SU-DHL-6 (cell line): ENCODE measurements around the gene KRTAP10-11.

Experiments used
- H2AFZ ChIP-seq: fragments of 200-600 bp; sonication (generic); 2 replicates; pipeline ENCODE4 v1.6.1; 2014; ENCODE audit warnings: low read depth, mild to moderate bottlenecking, moderate library complexity, mixed read lengths, antibody characterized with exemption, low read length; ENCODE audit not compliant: severe bottlenecking
- H3F3A ChIP-seq: fragments of 200-600 bp; shearing (Covaris generic); 2 replicates; pipeline ENCODE4 v1.6.0; 2016; ENCODE audit warnings: antibody characterized with exemption, mild to moderate bottlenecking; ENCODE audit not compliant: insufficient read depth
- H3K27ac ChIP-seq: fragments of 200-600 bp; sonication (generic); 2 replicates; pipeline ENCODE4 v1.5.1; 2016; ENCODE audit warnings: low read depth, mild to moderate bottlenecking, low read length, moderate library complexity, mixed read lengths
- H3K27me3 ChIP-seq: fragments of 200-600 bp; sonication (generic), shearing (Covaris generic); 2 replicates; pipeline ENCODE4 v1.6.0; 2014; ENCODE audit warnings: mild to moderate bottlenecking, low read length
- H3K36me3 ChIP-seq: fragments of 200-600 bp; sonication (generic); 2 replicates; pipeline ENCODE4 v1.6.1; 2014; ENCODE audit warnings: mild to moderate bottlenecking, low read length, mixed read lengths
- H3K4me2 ChIP-seq: fragments of 300-600, 200-600 bp; shearing (Covaris generic), sonication (generic); 2 replicates; pipeline ENCODE4 v1.6.0; 2014; ENCODE audit warnings: low read length, low read depth, mild to moderate bottlenecking; ENCODE audit not compliant: poor library complexity, severe bottlenecking
- H3K4me3 ChIP-seq: fragments of 200-600 bp; sonication (generic); 2 replicates; pipeline ENCODE4 v1.5.1; 2014; ENCODE audit warnings: antibody characterized with exemption, low read length, mild to moderate bottlenecking, mixed read lengths; ENCODE audit not compliant: insufficient read depth, poor library complexity, severe bottlenecking
- H3K79me2 ChIP-seq: fragments of 200-600 bp; sonication (generic); 2 replicates; pipeline ENCODE4 v1.6.1; 2014; ENCODE audit warnings: mild to moderate bottlenecking, low read length, moderate library complexity; ENCODE audit not compliant: insufficient read depth
- H3K9ac ChIP-seq: fragments of 200-600 bp; sonication (generic); 2 replicates; pipeline ENCODE4 v1.7.0; 2014; ENCODE audit warnings: mild to moderate bottlenecking, low read length
- H3K9me2 ChIP-seq: fragments of 200-600 bp; sonication (generic); replicated peaks from 2 replicates; pipeline ENCODE4 v1.6.1; 2014; ENCODE audit warnings: low read length; ENCODE audit not compliant: insufficient read depth
- H3K9me3 ChIP-seq: fragments of 200-600 bp; sonication (generic); 2 replicates; pipeline ENCODE4 v1.6.1; 2014; ENCODE audit warnings: low read length, mixed read lengths; ENCODE audit not compliant: insufficient read depth
- H4K20me1 ChIP-seq: fragments of 200-600 bp; sonication (generic); 2 replicates; pipeline ENCODE4 v1.6.1; 2014; ENCODE audit warnings: low read depth, mild to moderate bottlenecking, antibody characterized with exemption, low read length, moderate library complexity, mixed read lengths
- CTCF ChIP-seq: fragments of 200-600 bp; sonication (generic); IDR thresholded peaks from one replicate; pipeline ENCODE4 v1.5.1; 2017; ENCODE audit warnings: antibody characterized with exemption, mild to moderate bottlenecking, low read length, moderate library complexity; ENCODE audit not compliant: insufficient read depth, poor library complexity, severe bottlenecking
- EZH2phosphoT487 ChIP-seq: fragments of 200-600 bp; sonication (generic), shearing (Covaris generic); conservative IDR thresholded peaks from 2 replicates; pipeline ENCODE4 v1.6.1; 2018; ENCODE audit warnings: mild to moderate bottlenecking, antibody characterized with exemption, low read length, moderate library complexity, mixed read lengths

KRTAP10-11 gene

GRCh38 chr21:44618909-44619308 is 27.3 kb upstream of the KRTAP10-11 start:
- Histone ChIP-seq H3K27me3 (no peaks in the 10 kb centered on the region), H3K9ac (no peak overlapping the region), H3K36me3 (no peaks in the 10 kb centered on the region), H3F3A (no peaks in the 10 kb centered on the region), H3K79me2 (no peaks in the 10 kb centered on the region), H4K20me1 (no peaks in the 10 kb centered on the region), H2AFZ (peak overlapping the region; percentile 55), H3K4me3 (no peak overlapping the region), H3K9me3 (peaks cover under 1% of the 10 kb centered on the region; the same call in 1 of the 2 replicates), H3K9me2 (no peaks in the 10 kb centered on the region), H3K4me2 (peak overlapping the region; percentile 13), H3K27ac (peak overlapping the region; percentile 10; the same call in 1 of the 2 replicates)
- TF ChIP-seq CTCF (no peak), EZH2phosphoT487 (no peak)

GRCh38 chr21:44619886-44620285 is 26.3 kb upstream of the KRTAP10-11 start:
- peaks cover 10% of the 10 kb centered on the region; the same call in 1 of the 2 replicates for H3K9me3 ChIP-seq

GRCh38 chr21:44623575-44623974 is 22.6 kb upstream of the KRTAP10-11 start:
- Histone ChIP-seq H3K9ac (no peak overlapping the region), H3F3A (no peaks in the 10 kb centered on the region), H3K79me2 (no peaks in the 10 kb centered on the region)

More at GRCh38 chr21:44619886-44620285, 26.3 kb upstream of the KRTAP10-11 start:
- Histone ChIP-seq H3K79me2 (no peaks in the 10 kb centered on the region), H4K20me1 (no peaks in the 10 kb centered on the region), H2AFZ (no peak overlapping the region), H3K9me2 (no peaks in the 10 kb centered on the region), H3K4me2 (no peak overlapping the region), H3K9ac (no peak overlapping the region), H3K27me3 (no peaks in the 10 kb centered on the region), H3K4me3 (no peak overlapping the region), H3K36me3 (no peaks in the 10 kb centered on the region), H3F3A (no peaks in the 10 kb centered on the region), H3K27ac (no peak overlapping the region)
- no peak for TF ChIP-seq CTCF
- no peak for TF ChIP-seq EZH2phosphoT487

More at GRCh38 chr21:44623575-44623974, 22.6 kb upstream of the KRTAP10-11 start:
- H3K9me2 ChIP-seq, result no peaks in the 10 kb centered on the region
- TF ChIP-seq CTCF, result no peak
- TF ChIP-seq EZH2phosphoT487, result no peak
- no peak overlapping the region for H3K27ac ChIP-seq
- H3K4me3 ChIP-seq, result no peak overlapping the region
- H4K20me1 ChIP-seq, result no peaks in the 10 kb centered on the region
- H3K36me3 ChIP-seq, result no peaks in the 10 kb centered on the region
- no peak overlapping the region for H2AFZ ChIP-seq
- peaks cover 14% of the 10 kb centered on the region; the same call in 1 of the 2 replicates for H3K9me3 ChIP-seq
- no peak overlapping the region for H3K4me2 ChIP-seq
- no peaks in the 10 kb centered on the region for H3K27me3 ChIP-seq
